Measurements from ENCODE around the gene SLC17A5.
"Not testable (repeated sequence)": the region's sequence is repeated elsewhere in the genome, so short reads cannot be mapped to it uniquely, and the experiment has no call there.

SLC17A5 gene

GRCh38 chr6:73560853-73561407 lies 92.9 kb downstream of the SLC17A5 start:
- Histone ChIP-seq H3K9me3 (no peaks in the 10 kb centered on the region), H3K36me3 (no peaks in the 10 kb centered on the region), H3K27ac (no peak overlapping the region), H3K4me1 (no peaks in the 10 kb centered on the region), H3K4me3 (no peak overlapping the region), H3K27me3 (no peaks in the 10 kb centered on the region)
- intact Hi-C loops (cut with DNase I; ENCODE audit: low total_unique reads), result no loop called here
- no peak for TF ChIP-seq CTCF (IDR thresholded peaks at IDR 0.05)
- no peak for DNase-seq

- intact Hi-C loops (cut with DNase I; ENCODE audit: low total_unique reads), result no loop called here
- H3K9me3 ChIP-seq, result no peaks in the 10 kb centered on the region
- TF ChIP-seq CTCF (IDR thresholded peaks at IDR 0.05), result no peak
- no peak overlapping the region for H3K4me3 ChIP-seq
- no peak for DNase-seq
- no peaks in the 10 kb centered on the region for H3K27me3 ChIP-seq
- H3K27ac ChIP-seq, result no peak overlapping the region
- H3K36me3 ChIP-seq, result no peaks in the 10 kb centered on the region
- no peaks in the 10 kb centered on the region for H3K4me1 ChIP-seq
These were observed 93.5 kb downstream of the SLC17A5 start for GRCh38 chr6:73560182-73560732.

GRCh38 chr6:73559399-73559794 lies 94.4 kb downstream of the SLC17A5 start:
- H3K27me3 ChIP-seq; H3K4me3 ChIP-seq; H3K27ac ChIP-seq; intact Hi-C loops (cut with DNase I; ENCODE audit: low total_unique reads); DNase-seq; H3K9me3 ChIP-seq; H3K36me3 ChIP-seq; H3K4me1 ChIP-seq: not testable (repeated sequence)

- no peak for DNase-seq
- Histone ChIP-seq H3K36me3 (no peaks in the 10 kb centered on the region), H3K4me3 (no peak overlapping the region), H3K27me3 (no peaks in the 10 kb centered on the region), H3K4me1 (no peaks in the 10 kb centered on the region), H3K9me3 (no peaks in the 10 kb centered on the region), H3K27ac (no peak overlapping the region)
- intact Hi-C loops (cut with DNase I; ENCODE audit: low total_unique reads), result no loop called here
- no peak for TF ChIP-seq CTCF (IDR thresholded peaks at IDR 0.05)
These were observed 95.0 kb downstream of the SLC17A5 start for GRCh38 chr6:73558624-73559398.

GRCh38 chr6:73556836-73557235 lies 97.0 kb downstream of the SLC17A5 start:
- intact Hi-C loops (cut with DNase I; ENCODE audit: low total_unique reads), result no loop called here
- Histone ChIP-seq H3K27me3 (no peaks in the 10 kb centered on the region), H3K27ac (no peak overlapping the region), H3K36me3 (no peaks in the 10 kb centered on the region), H3K4me1 (no peaks in the 10 kb centered on the region), H3K9me3 (no peaks in the 10 kb centered on the region), H3K4me3 (no peak overlapping the region)
- no peak for TF ChIP-seq CTCF (IDR thresholded peaks at IDR 0.05)
- no peak for DNase-seq

GRCh38 chr6:73555380-73555949 lies 98.3 kb downstream of the SLC17A5 start:
- H3K27me3 ChIP-seq; H3K36me3 ChIP-seq; H3K4me1 ChIP-seq; DNase-seq; H3K4me3 ChIP-seq; H3K27ac ChIP-seq; H3K9me3 ChIP-seq; intact Hi-C loops (cut with DNase I; ENCODE audit: low total_unique reads): not testable (repeated sequence)

- H3K36me3 ChIP-seq; H3K4me1 ChIP-seq; intact Hi-C loops (cut with DNase I; ENCODE audit: low total_unique reads); H3K27ac ChIP-seq; H3K27me3 ChIP-seq; H3K9me3 ChIP-seq; DNase-seq; H3K4me3 ChIP-seq: not testable (repeated sequence)
These were observed 102.7 kb downstream of the SLC17A5 start for GRCh38 chr6:73551115-73551514.

Data from tibial artery (tissue), 4 donors.